ENCODE results near the gene PPM1N. TPM values are rescaled to one million over a fixed set of nuclear protein-coding genes. Genes with fewer than 3 reads are reported as not detected.

PPM1N gene
- total RNA-seq, 2 experiments from 2014 or later = 2.8 to 3.1 TPM

GRCh38 chr19:45531349-45531748, 33.1 kb downstream of the PPM1N start:
- H3K4me3 Mint-ChIP-seq = no peak overlapping the region
- CTCF ChIA-PET = interaction anchor here (0.9 to 2.0 kb wide), 2 partner anchors 18 to 162 kb away, joined by 5 read pairs; no protein-coding TSS in a partner anchor
- no peaks in the 10 kb centered on the region for H3K9me3 Mint-ChIP-seq (ENCODE audit: low read depth)
- H3K27me3 Mint-ChIP-seq = peaks cover 2% of the 10 kb centered on the region
- DNase-seq = no peak
- peaks cover 10% of the 10 kb centered on the region for H3K4me1 Mint-ChIP-seq
- intact Hi-C loops (cut with DNase I, micrococcal nuclease) = no loop called here
- POLR2A ChIA-PET = no interaction called here
- no peak overlapping the region for H3K27ac Mint-ChIP-seq
- peaks cover 16% of the 10 kb centered on the region for H3K36me3 Mint-ChIP-seq (ENCODE audit: low read depth)
- ATAC-seq = no peak

DNA sequence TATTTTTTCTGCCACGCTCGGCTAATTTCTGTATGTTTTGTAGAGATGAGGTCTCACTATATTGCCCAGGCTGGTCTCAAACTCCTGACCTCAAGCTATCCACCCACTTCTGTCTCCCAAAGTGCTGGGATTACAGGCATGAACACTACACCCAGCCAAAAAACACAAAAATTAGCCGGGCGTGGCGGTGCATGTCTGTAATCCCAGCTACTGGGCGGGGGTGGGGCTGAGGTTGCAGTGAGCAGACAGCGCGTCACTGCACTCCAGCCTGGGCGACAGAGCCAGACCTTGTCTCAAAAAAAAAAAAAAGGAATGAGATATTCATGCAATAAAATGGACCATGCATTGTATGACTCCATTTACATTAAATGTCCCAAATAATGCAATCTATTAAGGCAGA, 41.2 kb downstream of the PPM1N start:
- DNase-seq = no peak
- Mint-ChIP-seq H3K4me3 (no peak overlapping the region), H3K36me3 (ENCODE audit: low read depth) (peaks cover 2% of the 10 kb centered on the region), H3K9me3 (ENCODE audit: low read depth) (no peaks in the 10 kb centered on the region), H3K4me1 (peaks cover 6% of the 10 kb centered on the region), H3K27me3 (no peaks in the 10 kb centered on the region), H3K27ac (no peak overlapping the region)
- ChIA-PET POLR2A (no interaction called here), CTCF (no interaction called here)
- intact Hi-C loops (cut with DNase I, micrococcal nuclease) = no loop called here
- no peak for ATAC-seq

DNA sequence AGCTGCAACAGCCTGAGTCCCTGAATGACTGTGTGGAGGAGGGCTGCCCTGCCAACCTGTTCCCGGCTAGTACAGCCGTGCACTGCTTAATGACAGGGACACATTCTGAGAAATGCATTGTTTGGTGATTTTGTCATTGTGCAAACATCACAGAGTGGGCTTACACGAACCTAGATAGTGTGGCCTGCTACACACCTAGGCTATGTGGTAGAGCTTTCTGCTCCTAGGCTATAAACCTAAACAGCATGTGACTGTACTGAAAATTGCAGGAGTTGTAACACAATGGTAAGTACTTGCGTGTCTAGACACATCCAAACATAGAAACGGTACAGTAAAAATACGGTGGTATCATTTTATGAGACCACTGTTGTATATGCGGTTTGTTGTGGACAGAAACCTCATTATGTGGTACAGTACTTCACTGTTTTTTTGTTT, 44.0 kb downstream of the PPM1N start:
- POLR2A ChIA-PET = no interaction called here

GRCh38 chr19:45547211-45547770, 49.0 kb downstream of the PPM1N start:
- Mint-ChIP-seq H3K27me3 (no peaks in the 10 kb centered on the region), H3K36me3 (ENCODE audit: low read depth) (peaks cover 4% of the 10 kb centered on the region), H3K4me3 (no peak overlapping the region), H3K27ac (no peak overlapping the region), H3K9me3 (ENCODE audit: low read depth) (no peaks in the 10 kb centered on the region), H3K4me1 (peaks cover 6% of the 10 kb centered on the region)
- DNase-seq (no peak), ATAC-seq (no peak)
- intact Hi-C loops (cut with DNase I, micrococcal nuclease) = no loop called here
- ChIA-PET POLR2A (no interaction called here), CTCF (no interaction called here)

More for the DNA sequence above, 44.0 kb downstream of the PPM1N start:
- Mint-ChIP-seq H3K27ac (no peak overlapping the region), H3K9me3 (ENCODE audit: low read depth) (no peaks in the 10 kb centered on the region), H3K4me3 (no peak overlapping the region), H3K36me3 (ENCODE audit: low read depth) (peaks cover 2% of the 10 kb centered on the region), H3K27me3 (no peaks in the 10 kb centered on the region), H3K4me1 (peaks cover 6% of the 10 kb centered on the region)
- ATAC-seq = no peak
- intact Hi-C loops (cut with DNase I, micrococcal nuclease) = no loop called here
- CTCF ChIA-PET = interaction anchor here (1.0 kb wide), 1 partner anchor 57 kb away, joined by 5 read pairs; no protein-coding TSS in a partner anchor
- DNase-seq = no peak

GRCh38 chr19:45547965-45548609, 49.8 kb downstream of the PPM1N start:
- H3K27ac Mint-ChIP-seq = no peak overlapping the region
- no peaks in the 10 kb centered on the region for H3K9me3 Mint-ChIP-seq (ENCODE audit: low read depth)
- H3K4me3 Mint-ChIP-seq = no peak overlapping the region
- intact Hi-C loops (cut with DNase I, micrococcal nuclease) = no loop called here
- no peaks in the 10 kb centered on the region for H3K27me3 Mint-ChIP-seq
- ATAC-seq (no peak), DNase-seq (no peak)
- H3K36me3 Mint-ChIP-seq (ENCODE audit: low read depth) = peaks cover 7% of the 10 kb centered on the region
- peaks cover 6% of the 10 kb centered on the region for H3K4me1 Mint-ChIP-seq
- POLR2A ChIA-PET = no interaction called here
- CTCF ChIA-PET = interaction anchor here (2.7 kb wide), 1 partner anchor 10 kb away, joined by 14 read pairs; no protein-coding TSS in a partner anchor

Other genes with a start within 250 kb of the PPM1N start
- gene MARK4, start 247.2 kb upstream of the PPM1N start, total RNA-seq = 10 to 100 TPM; 19.1 to 19.6 TPM
- not detected for gene CKM, start 175.6 kb upstream of the PPM1N start, total RNA-seq
- under 1 TPM; 0.11 to 0.14 TPM for gene KLC3, start 157.7 kb upstream of the PPM1N start, total RNA-seq
- gene ERCC2, start 127.9 kb upstream of the PPM1N start, total RNA-seq = 10 to 100 TPM; 27.5 to 30.4 TPM
- gene PPP1R13L, start 93.4 kb upstream of the PPM1N start, total RNA-seq = 10 to 100 TPM; 15.2 to 17.8 TPM
- 10 to 100 TPM; 15.8 to 18.4 TPM for gene POLR1G, start 91.8 kb upstream of the PPM1N start, total RNA-seq
- gene ERCC1, start 74.5 kb upstream of the PPM1N start, total RNA-seq = 10 to 100 TPM; 58.1 to 71.8 TPM
- gene FOSB, start 30.4 kb upstream of the PPM1N start, total RNA-seq = 1 to 10 TPM; 7.3 to 7.7 TPM
- 1 to 10 TPM; 2.0 to 3.2 TPM for gene RTN2, start 1.4 kb upstream of the PPM1N start, total RNA-seq
- 100 to 1,000 TPM; 152 to 153 TPM for gene VASP, start 9.0 kb downstream of the PPM1N start, total RNA-seq
- 10 to 100 TPM; 13.8 to 14.4 TPM for gene OPA3, start 86.4 kb downstream of the PPM1N start, total RNA-seq
- not detected for gene GPR4, start 103.8 kb downstream of the PPM1N start, total RNA-seq
- gene EML2, start 141.0 kb downstream of the PPM1N start, total RNA-seq = 100 to 1,000 TPM; 121 to 134 TPM
- gene GIPR, start 169.8 kb downstream of the PPM1N start, total RNA-seq = 1 to 10 TPM; 4.5 to 5.9 TPM
- 100 to 1,000 TPM; 619 to 839 TPM for gene SNRPD2, start 193.5 kb downstream of the PPM1N start, total RNA-seq
- 10 to 100 TPM; 17.3 to 18.7 TPM for gene QPCTL, start 194.2 kb downstream of the PPM1N start, total RNA-seq
- gene FBXO46, start 232.5 kb downstream of the PPM1N start, total RNA-seq = 10 to 100 TPM; 32.3 to 43.3 TPM
- not detected for gene MEIOSIN, start 235.0 kb downstream of the PPM1N start, total RNA-seq